Measurements from ENCODE around the gene SPSB2.

SPSB2 gene

DNA sequence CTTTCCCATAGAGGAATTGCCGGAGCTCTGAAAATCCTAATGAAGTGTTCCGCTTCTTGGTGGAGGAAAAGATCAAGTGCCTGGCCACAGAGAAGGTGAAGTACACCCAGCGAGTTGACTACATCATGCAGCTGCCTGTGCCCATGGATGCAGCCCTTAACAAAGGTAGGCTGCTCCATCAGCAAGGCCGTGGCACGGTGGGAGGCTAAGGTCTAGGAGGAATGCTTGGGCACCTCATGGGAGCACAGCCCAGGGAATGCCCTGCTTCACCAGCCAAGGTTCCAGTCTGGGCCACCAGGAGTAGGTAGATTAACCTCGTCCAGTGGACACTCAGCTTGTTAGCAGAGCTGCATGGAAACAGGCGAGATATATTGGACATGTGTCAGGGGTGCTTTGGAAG lies 12.2 kb downstream of the SPSB2 start:
- no peaks in the 10 kb centered on the region for H3K27me3 Mint-ChIP-seq (ENCODE audit: low read depth)
- H3K4me1 Mint-ChIP-seq (ENCODE audit: low read depth), result peaks cover 2% of the 10 kb centered on the region
- peaks cover 63% of the 10 kb centered on the region for H3K36me3 Mint-ChIP-seq (ENCODE audit: low read depth)
- H3K27ac Mint-ChIP-seq, result no peak overlapping the region
- no peaks in the 10 kb centered on the region for H3K9me3 Mint-ChIP-seq
- DNase-seq (ENCODE audit: low spot score), result no peak
- H3K4me3 Mint-ChIP-seq, result no peak overlapping the region

DNA sequence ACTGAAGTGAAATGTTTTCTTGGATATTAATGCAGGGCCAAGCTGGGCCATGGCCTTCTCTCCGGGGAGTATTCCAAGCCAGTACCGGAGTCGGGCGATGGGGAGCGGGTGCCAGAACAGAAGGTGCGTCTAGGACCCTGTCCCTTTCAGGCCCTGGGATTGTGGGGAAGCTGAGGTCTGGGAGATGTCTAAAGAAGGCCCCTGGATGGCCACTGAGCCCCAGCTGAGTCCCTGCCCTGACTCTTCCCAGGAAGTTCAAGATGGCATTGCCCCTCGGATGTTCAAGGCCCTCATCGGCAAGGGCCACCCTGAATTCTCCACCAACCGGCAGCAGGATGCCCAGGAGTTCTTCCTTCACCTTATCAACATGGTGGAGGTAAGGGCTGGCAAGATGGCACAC lies 13.0 kb downstream of the SPSB2 start:
- peaks cover 2% of the 10 kb centered on the region for H3K4me1 Mint-ChIP-seq (ENCODE audit: low read depth)
- H3K36me3 Mint-ChIP-seq (ENCODE audit: low read depth), result peaks cover 60% of the 10 kb centered on the region
- H3K27me3 Mint-ChIP-seq (ENCODE audit: low read depth), result no peaks in the 10 kb centered on the region
- no peak overlapping the region for H3K27ac Mint-ChIP-seq
- H3K4me3 Mint-ChIP-seq, result no peak overlapping the region
- no peaks in the 10 kb centered on the region for H3K9me3 Mint-ChIP-seq
- DNase-seq (ENCODE audit: low spot score), result no peak

DNA sequence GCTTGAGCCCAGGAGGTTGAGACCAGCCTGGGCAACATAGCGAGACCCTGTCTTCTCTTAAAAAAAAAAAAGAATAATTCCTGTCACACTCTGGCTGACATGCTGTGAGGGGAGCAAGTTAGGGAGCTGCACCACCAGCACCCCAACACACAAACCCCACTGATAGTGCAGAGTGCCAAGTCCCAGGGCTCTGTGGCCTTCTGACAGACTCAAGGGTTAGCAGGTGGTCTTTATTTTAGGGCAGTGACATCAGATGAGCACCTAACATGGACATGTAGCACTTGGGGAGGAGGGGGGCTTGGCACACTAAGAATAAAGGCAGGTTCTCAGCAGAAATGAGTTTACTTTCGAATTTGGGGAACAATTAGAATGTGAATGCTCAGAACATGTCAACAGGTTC lies 14.3 kb downstream of the SPSB2 start:
- DNase-seq (ENCODE audit: low spot score), result no peak
- H3K9me3 Mint-ChIP-seq, result no peaks in the 10 kb centered on the region
- H3K27ac Mint-ChIP-seq, result no peak overlapping the region
- H3K4me3 Mint-ChIP-seq, result no peak overlapping the region
- H3K4me1 Mint-ChIP-seq (ENCODE audit: low read depth), result peaks cover 6% of the 10 kb centered on the region
- H3K36me3 Mint-ChIP-seq (ENCODE audit: low read depth), result peaks cover 57% of the 10 kb centered on the region
- no peaks in the 10 kb centered on the region for H3K27me3 Mint-ChIP-seq (ENCODE audit: low read depth)

DNA sequence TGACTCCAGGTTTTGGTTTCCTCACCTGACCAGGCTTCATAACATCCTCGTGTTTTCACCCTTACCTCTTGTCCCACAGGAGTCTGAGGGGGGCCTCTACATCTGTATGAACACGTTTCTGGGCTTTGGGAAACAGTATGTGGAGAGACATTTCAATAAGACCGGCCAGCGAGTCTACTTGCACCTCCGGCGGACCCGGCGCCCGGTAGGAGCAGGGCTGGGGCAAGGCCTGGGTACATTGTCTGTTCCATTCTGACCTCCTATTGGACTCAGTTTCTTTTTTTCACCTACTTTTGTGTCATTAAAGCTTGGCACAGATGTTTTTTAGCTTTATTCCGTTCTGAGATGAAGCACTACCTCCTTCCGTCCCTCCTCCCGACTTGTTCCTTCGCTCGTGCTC lies 17.8 kb downstream of the SPSB2 start:
- DNase-seq (ENCODE audit: low spot score), result no peak
- Mint-ChIP-seq H3K9me3 (no peaks in the 10 kb centered on the region), H3K36me3 (ENCODE audit: low read depth) (peaks cover 35% of the 10 kb centered on the region), H3K4me3 (no peak overlapping the region), H3K27ac (no peak overlapping the region), H3K27me3 (ENCODE audit: low read depth) (no peaks in the 10 kb centered on the region), H3K4me1 (ENCODE audit: low read depth) (peaks cover 18% of the 10 kb centered on the region)

DNA sequence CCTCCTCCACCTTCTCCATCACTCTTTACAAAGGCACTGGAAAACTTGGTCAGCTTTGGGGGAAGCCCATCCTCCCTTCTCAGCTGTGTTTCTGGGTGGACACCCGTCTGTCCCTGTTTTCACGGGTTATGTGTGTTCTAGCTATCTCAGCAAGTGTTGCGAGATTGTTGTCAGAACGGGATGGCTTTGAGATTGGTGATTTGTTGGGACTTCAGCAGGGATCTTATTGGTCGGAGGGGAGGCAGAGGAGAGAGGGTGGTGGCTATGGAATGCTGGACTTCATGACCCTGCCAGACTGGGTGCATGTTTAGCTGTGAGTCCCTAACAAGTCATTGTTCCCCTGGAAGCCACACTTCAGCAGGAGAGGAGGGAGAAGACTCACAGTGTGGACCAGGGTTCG lies 19.1 kb downstream of the SPSB2 start:
- H3K9me3 Mint-ChIP-seq, result no peaks in the 10 kb centered on the region
- no peak overlapping the region for H3K27ac Mint-ChIP-seq
- H3K4me3 Mint-ChIP-seq, result peak overlapping the region; percentile 87
- DNase-seq (ENCODE audit: low spot score), result no peak
- H3K27me3 Mint-ChIP-seq (ENCODE audit: low read depth), result no peaks in the 10 kb centered on the region
- peaks cover 39% of the 10 kb centered on the region for H3K36me3 Mint-ChIP-seq (ENCODE audit: low read depth)
- peaks cover 29% of the 10 kb centered on the region for H3K4me1 Mint-ChIP-seq (ENCODE audit: low read depth)

DNA sequence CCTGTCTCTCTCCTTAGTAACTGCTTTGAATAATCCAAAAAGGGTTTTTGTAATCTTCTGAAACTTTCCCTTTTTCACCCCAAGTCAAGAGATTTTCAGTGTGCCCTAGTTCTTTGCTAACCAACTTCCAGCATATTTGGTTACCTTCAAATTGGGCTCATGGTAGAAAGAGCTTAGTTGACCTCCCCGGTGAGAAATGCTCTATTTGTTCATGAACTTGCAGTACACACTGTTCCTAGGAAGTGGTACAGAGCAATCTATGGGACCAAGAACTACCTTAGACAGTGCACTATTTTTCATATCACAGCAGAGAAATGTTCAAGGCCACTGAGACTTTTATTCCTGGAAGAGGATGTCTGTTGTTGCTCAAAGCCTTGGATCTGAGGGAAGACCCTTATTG lies 19.5 kb downstream of the SPSB2 start:
- Mint-ChIP-seq H3K9me3 (no peaks in the 10 kb centered on the region), H3K4me1 (ENCODE audit: low read depth) (peaks cover 32% of the 10 kb centered on the region), H3K27me3 (ENCODE audit: low read depth) (no peaks in the 10 kb centered on the region), H3K27ac (peak overlapping the region; percentile 93), H3K36me3 (ENCODE audit: low read depth) (peaks cover 41% of the 10 kb centered on the region), H3K4me3 (peak overlapping the region; percentile 87)
- DNase-seq (ENCODE audit: low spot score), result no peak

DNA sequence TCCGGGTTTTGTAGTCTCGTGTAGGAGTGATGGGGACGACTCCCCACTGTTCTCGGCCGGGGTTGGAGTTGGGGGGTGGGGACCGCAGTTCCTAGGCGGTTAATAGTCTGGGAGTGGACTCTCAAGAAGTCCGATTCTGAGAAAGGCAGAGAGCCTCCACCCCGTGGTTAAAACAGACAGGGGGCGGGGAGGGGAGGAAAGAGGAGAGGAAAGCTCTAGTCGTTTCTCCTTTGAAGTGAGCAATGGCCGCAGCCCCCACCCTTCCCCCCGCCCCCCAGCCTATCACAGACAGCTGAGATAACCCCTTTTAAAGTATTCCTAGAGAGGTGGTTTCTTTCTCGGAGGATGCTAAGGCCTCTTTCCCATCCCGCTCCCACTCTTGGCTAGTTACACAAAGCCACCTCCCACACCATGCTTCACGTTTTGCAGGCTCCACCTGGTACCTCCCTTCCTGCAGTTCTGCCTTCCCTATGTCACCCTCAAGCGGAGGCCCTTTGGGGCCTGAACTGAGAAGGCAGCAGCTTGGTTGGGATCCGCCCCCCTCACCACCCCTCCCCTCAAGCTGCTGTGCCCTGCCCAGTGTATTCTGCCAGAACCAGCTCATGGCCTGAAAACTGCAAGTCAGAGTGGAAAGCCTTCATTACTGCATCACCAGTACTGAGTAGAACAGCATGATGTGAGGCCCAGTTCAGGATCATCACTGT lies 20.3 kb downstream of the SPSB2 start:
- Mint-ChIP-seq H3K4me1 (ENCODE audit: low read depth) (peaks cover 32% of the 10 kb centered on the region), H3K9me3 (no peaks in the 10 kb centered on the region), H3K27ac (peak overlapping the region; percentile 93), H3K36me3 (ENCODE audit: low read depth) (peaks cover 41% of the 10 kb centered on the region), H3K27me3 (ENCODE audit: low read depth) (no peaks in the 10 kb centered on the region), H3K4me3 (peak overlapping the region; percentile 87)
- DNase-seq (ENCODE audit: low spot score), result peak; percentile 70

DNA sequence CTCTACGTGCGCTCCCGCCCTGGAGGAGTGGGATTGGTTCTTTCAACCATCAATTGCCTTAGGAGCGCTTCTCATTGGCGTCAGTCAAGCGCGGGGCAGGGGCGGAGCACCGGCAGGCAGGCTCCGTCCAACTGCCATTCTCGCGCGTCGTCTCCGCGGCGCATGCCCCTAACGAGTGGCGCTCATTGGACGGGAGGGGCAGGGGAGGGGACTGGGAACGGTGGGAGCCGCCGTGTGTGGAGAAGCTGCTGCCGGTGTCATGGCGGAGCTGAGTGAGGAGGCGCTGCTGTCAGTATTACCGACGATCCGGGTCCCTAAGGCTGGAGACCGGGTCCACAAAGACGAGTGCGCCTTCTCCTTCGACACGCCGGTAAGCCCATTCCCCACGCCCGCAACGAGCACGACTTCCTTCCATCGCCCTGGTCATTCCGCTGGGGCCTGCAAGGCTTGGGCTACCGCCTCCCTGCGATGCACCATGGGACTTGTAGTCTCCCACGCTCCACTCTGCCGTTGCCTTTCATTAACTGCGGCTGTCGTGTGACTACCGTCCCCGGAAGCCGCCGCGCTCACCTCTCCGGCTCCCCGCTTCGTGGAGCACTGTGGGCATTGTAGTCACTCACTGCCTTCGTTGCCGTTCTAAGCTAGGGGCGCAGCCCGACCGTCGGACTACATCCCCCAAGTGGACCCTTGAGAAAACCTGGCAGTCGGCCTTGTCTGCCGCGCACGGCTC lies 21.0 kb downstream of the SPSB2 start, which contains the start of gene USP5:
TSS of gene USP5 (plus strand) at position 230 of the 730 bp plus-strand sequence. CDS start at position 260, 30 bp downstream.
- peak; percentile 99 for DNase-seq (ENCODE audit: low spot score)
- H3K9me3 Mint-ChIP-seq, result no peaks in the 10 kb centered on the region
- peaks cover 35% of the 10 kb centered on the region for H3K4me1 Mint-ChIP-seq (ENCODE audit: low read depth)
- peak within 1 kb of the TSS; percentile 93 for H3K27ac Mint-ChIP-seq
- no peaks in the 10 kb centered on the region for H3K27me3 Mint-ChIP-seq (ENCODE audit: low read depth)
- H3K4me3 Mint-ChIP-seq, result peak within 1 kb of the TSS; percentile 87
- peaks cover 41% of the 10 kb centered on the region for H3K36me3 Mint-ChIP-seq (ENCODE audit: low read depth)

DNA sequence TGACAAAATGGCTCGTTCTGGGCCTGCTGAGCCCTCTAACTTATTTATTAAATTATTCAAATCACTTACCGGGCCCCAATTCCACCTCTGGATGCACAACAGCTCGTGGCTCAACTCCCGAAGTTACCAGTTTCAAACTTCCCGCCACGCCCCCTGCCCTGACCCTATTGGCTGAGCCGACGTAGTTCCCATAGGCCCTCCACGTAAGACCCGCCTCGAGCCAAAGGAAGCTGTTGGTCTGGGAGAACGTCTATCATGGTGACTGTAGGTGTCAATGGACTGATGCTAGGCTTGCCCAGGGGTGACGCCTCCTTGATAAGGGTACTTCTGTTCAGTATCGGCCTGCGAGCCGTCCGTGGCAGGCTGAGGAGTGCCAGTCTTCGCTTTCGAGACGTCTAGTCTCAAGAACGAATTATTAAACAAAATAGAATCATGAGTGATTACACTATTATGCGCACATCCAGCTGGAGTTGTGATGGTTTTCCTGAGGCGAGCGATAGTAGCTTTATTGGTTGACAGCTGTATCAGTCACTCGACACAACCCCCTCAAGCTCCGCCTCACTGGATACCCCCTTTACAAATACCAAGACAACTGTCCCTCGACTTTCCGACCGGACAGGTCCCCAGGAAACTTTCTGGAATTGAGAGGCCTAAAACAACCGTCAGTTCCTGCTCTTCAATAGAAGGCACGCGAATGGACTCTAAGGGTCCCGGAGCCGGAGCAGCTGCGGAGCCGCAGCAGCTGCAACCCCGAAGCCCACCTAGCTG lies 21.8 kb downstream of the SPSB2 start, which contains the start of gene CDCA3:
TSS of gene CDCA3 (minus strand) at position 134 of the 768 bp plus-strand sequence. CDS start 334 bp downstream, outside the sequence.
- Mint-ChIP-seq H3K4me1 (ENCODE audit: low read depth) (peaks cover 35% of the 10 kb centered on the region), H3K27ac (peak within 1 kb of the TSS; percentile 93), H3K4me3 (peak within 1 kb of the TSS; percentile 87), H3K9me3 (no peaks in the 10 kb centered on the region), H3K36me3 (ENCODE audit: low read depth) (peaks cover 38% of the 10 kb centered on the region), H3K27me3 (ENCODE audit: low read depth) (no peaks in the 10 kb centered on the region)
- peak; percentile 93 for DNase-seq (ENCODE audit: low spot score)

DNA sequence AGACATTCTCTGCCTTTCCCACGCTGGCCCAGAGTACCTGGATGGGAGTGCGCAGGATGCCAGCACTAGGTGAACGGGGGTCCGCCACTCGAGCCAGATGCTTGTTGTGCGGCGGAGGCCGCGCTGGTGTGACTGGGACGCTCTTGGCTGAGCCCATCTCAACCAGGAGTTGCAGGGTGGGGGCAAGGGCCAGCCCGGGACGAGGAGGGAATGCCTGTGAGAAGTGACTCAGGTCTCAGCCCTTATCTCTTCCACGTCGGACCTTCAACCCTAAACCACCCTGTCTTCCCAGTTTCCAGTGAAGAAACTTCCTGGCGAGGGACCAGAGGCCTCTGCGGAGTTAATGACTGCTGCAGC lies 22.3 kb downstream of the SPSB2 start:
- peak overlapping the region; percentile 93 for H3K27ac Mint-ChIP-seq
- peaks cover 39% of the 10 kb centered on the region for H3K36me3 Mint-ChIP-seq (ENCODE audit: low read depth)
- no peaks in the 10 kb centered on the region for H3K9me3 Mint-ChIP-seq
- DNase-seq (ENCODE audit: low spot score), result no peak
- peak overlapping the region; percentile 87 for H3K4me3 Mint-ChIP-seq
- peaks cover 35% of the 10 kb centered on the region for H3K4me1 Mint-ChIP-seq (ENCODE audit: low read depth)
- no peaks in the 10 kb centered on the region for H3K27me3 Mint-ChIP-seq (ENCODE audit: low read depth)

DNA sequence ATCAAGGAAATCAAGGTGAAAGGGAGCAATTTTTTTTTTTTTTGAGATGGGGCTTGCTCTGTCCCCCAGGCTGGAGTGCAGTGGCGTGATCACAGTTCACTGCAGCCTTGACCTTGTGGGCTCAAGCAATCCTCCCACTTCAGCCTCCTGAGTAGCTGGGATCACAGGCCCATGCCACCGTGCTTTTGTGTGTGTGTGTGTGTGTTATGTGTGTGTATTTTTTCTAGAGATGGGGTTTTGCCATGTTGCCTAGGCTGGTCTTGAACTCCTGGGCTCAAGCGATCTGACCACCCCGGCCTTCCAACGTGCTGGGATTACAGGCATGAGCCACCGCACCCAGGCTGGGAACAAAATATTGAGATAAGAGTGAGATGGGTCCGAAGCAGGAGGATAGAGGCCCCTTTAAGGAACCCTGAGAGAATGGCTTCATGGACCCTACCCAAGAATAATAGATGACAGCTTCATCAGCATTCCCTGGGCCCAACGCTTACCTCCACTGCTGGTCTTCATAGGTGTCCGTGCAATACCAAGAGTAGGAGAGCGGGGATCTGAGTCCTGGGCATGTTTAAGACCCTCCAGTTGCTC lies 23.0 kb downstream of the SPSB2 start:
- H3K9me3 Mint-ChIP-seq, result no peaks in the 10 kb centered on the region
- DNase-seq (ENCODE audit: low spot score), result no peak
- peak overlapping the region; percentile 78 for H3K27ac Mint-ChIP-seq
- H3K4me1 Mint-ChIP-seq (ENCODE audit: low read depth), result peaks cover 35% of the 10 kb centered on the region
- peak overlapping the region; percentile 87 for H3K4me3 Mint-ChIP-seq
- no peaks in the 10 kb centered on the region for H3K27me3 Mint-ChIP-seq (ENCODE audit: low read depth)
- peaks cover 38% of the 10 kb centered on the region for H3K36me3 Mint-ChIP-seq (ENCODE audit: low read depth)

DNA sequence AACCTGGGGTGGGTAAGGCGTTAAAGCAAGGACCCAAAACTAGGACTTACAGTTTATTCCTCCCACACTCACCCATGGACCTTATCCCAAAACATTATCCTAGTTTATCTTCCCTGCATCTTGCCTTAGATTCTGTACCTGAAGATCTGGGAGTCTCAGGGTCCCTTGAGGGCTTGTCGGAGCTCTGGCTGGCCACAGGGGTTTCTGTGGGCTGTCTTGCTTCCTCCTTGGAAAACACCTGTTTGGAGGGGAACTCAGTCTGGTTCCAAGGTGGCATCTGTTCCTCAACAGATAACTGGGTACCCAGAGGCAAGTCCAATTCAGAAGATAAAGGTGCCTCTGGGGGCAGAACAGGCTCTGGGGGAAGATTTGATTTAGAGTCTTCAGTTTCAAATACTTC lies 23.7 kb downstream of the SPSB2 start:
- no peak for DNase-seq (ENCODE audit: low spot score)
- Mint-ChIP-seq H3K4me1 (ENCODE audit: low read depth) (peaks cover 35% of the 10 kb centered on the region), H3K27me3 (ENCODE audit: low read depth) (no peaks in the 10 kb centered on the region), H3K36me3 (ENCODE audit: low read depth) (peaks cover 38% of the 10 kb centered on the region), H3K4me3 (peak overlapping the region; percentile 87), H3K9me3 (no peaks in the 10 kb centered on the region), H3K27ac (peak overlapping the region; percentile 75)

DNA sequence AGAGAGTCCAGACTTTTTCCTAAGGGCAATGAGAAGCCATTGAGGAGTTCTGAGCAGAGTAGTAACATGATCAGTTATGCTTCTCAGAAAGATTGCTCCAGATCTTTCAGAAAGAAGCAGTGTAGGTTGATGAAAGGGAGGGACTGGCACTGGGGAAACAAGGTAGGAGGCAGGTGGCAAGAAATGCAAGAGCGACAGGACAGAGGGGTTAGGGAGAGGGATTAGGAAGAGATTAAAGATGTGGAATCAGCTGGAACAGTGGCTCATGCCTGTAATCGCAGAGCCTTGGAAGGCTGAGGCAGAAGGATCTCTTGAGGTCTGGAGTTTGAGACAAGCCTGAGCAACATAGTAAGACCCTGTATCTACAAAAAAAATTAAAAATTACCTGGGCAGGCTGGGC lies 25.4 kb downstream of the SPSB2 start:
- Mint-ChIP-seq H3K4me1 (ENCODE audit: low read depth) (peaks cover 23% of the 10 kb centered on the region), H3K4me3 (no peak overlapping the region), H3K36me3 (ENCODE audit: low read depth) (peaks cover 33% of the 10 kb centered on the region), H3K27ac (peak overlapping the region; percentile 46), H3K27me3 (ENCODE audit: low read depth) (no peaks in the 10 kb centered on the region), H3K9me3 (no peaks in the 10 kb centered on the region)
- DNase-seq (ENCODE audit: low spot score), result no peak
